Progenitor cell of endocrine pancreas (in vitro differentiated cells): ENCODE results near the gene FABP6. TPM values are rescaled to one million over a fixed set of nuclear protein-coding genes. Genes with fewer than 3 reads are reported as not detected.

ENCODE experiments used
- DNase-seq: peaks from one replicate; pipeline ENCODE4 v3.0.0; 2021; ENCODE audit warnings: low spot score; ENCODE audit not compliant: unreplicated experiment
- H3K27ac Mint-ChIP-seq: 2 replicates; pipeline ENCODE4 v1.8.0; 2021; ENCODE audit warnings: mild to moderate bottlenecking, moderate library complexity, mixed read lengths
- H3K27me3 Mint-ChIP-seq: 2 replicates; pipeline ENCODE4 v1.8.0; 2021; ENCODE audit warnings: mixed read lengths
- H3K36me3 Mint-ChIP-seq: 2 replicates; pipeline ENCODE4 v1.8.0; 2022; ENCODE audit warnings: mixed read lengths; ENCODE audit not compliant: insufficient read depth
- H3K4me1 Mint-ChIP-seq: 2 replicates; pipeline ENCODE4 v1.8.0; 2021; ENCODE audit warnings: low read depth, mixed read lengths
- H3K4me3 Mint-ChIP-seq: 2 replicates; pipeline ENCODE4 v1.8.0; 2021; ENCODE audit warnings: low read depth, mild to moderate bottlenecking, moderate library complexity, mixed read lengths
- H3K9me3 Mint-ChIP-seq: 2 replicates; pipeline ENCODE4 v1.8.0; 2021; ENCODE audit warnings: low read depth, mixed read lengths
- CTCF ChIP-seq: fragments of 200-600 bp; sonication (generic); IDR thresholded peaks from one replicate; pipeline ENCODE4 v1.5.0; 2021; ENCODE audit warnings: antibody characterized with exemption, mild to moderate bottlenecking; ENCODE audit not compliant: unreplicated experiment
- total RNA-seq: library from RNA; stranded (reverse); gene quantifications from 2 replicates; pipeline ENCODE4 v1.2.1, GENCODE V29; 2021

The FABP6 gene
- total RNA-seq, 1 donor from 2014 or later: 0.55 TPM

GRCh38 chr5:160270704-160271103, 41.4 kb downstream of the FABP6 start:
- H3K27ac Mint-ChIP-seq: peak overlapping the region; percentile 67
- peaks cover 10% of the 10 kb centered on the region for H3K36me3 Mint-ChIP-seq
- H3K27me3 Mint-ChIP-seq: no peaks in the 10 kb centered on the region
- no peak for DNase-seq
- peaks cover 13% of the 10 kb centered on the region for H3K4me1 Mint-ChIP-seq
- no peak for TF ChIP-seq CTCF
- no peaks in the 10 kb centered on the region for H3K9me3 Mint-ChIP-seq
- H3K4me3 Mint-ChIP-seq: no peak overlapping the region

- Mint-ChIP-seq H3K4me3 (no peak overlapping the region), H3K4me1 (peaks cover 11% of the 10 kb centered on the region), H3K9me3 (no peaks in the 10 kb centered on the region), H3K27ac (peak overlapping the region; percentile 26), H3K27me3 (no peaks in the 10 kb centered on the region), H3K36me3 (peaks cover 12% of the 10 kb centered on the region)
- TF ChIP-seq CTCF: no peak
- no peak for DNase-seq
These were observed 42.1 kb downstream of the FABP6 start for GRCh38 chr5:160271396-160271795.

GRCh38 chr5:160271836-160272235, 42.5 kb downstream of the FABP6 start:
- DNase-seq: no peak
- TF ChIP-seq CTCF: no peak
- Mint-ChIP-seq H3K4me3 (no peak overlapping the region), H3K9me3 (no peaks in the 10 kb centered on the region), H3K36me3 (peaks cover 13% of the 10 kb centered on the region), H3K27ac (no peak overlapping the region), H3K4me1 (peaks cover 8% of the 10 kb centered on the region), H3K27me3 (no peaks in the 10 kb centered on the region)

- H3K4me3 Mint-ChIP-seq: no peak overlapping the region
- TF ChIP-seq CTCF: no peak
- peak overlapping the region; percentile 44 for H3K27ac Mint-ChIP-seq
- DNase-seq: no peak
- peaks cover 8% of the 10 kb centered on the region for H3K4me1 Mint-ChIP-seq
- no peaks in the 10 kb centered on the region for H3K9me3 Mint-ChIP-seq
- H3K27me3 Mint-ChIP-seq: no peaks in the 10 kb centered on the region
- peaks cover 16% of the 10 kb centered on the region for H3K36me3 Mint-ChIP-seq
These were observed 43.0 kb downstream of the FABP6 start for GRCh38 chr5:160272264-160272663.

- Mint-ChIP-seq H3K36me3 (peaks cover 17% of the 10 kb centered on the region), H3K4me1 (peaks cover 8% of the 10 kb centered on the region)
These were observed 43.6 kb downstream of the FABP6 start for GRCh38 chr5:160272889-160273288.

More at GRCh38 chr5:160272889-160273288, 43.6 kb downstream of the FABP6 start:
- Mint-ChIP-seq H3K4me3 (no peak overlapping the region), H3K27ac (no peak overlapping the region), H3K9me3 (no peaks in the 10 kb centered on the region), H3K27me3 (no peaks in the 10 kb centered on the region)
- no peak for DNase-seq
- TF ChIP-seq CTCF: no peak
